Activated CD4-positive, alpha-beta T cell treated with anti-CD3 and anti-CD28 coated beads for 36 hours (primary cell): ENCODE data around the gene SERAC1. TPM values are rescaled to one million over a fixed set of nuclear protein-coding genes. Genes with fewer than 3 reads are reported as not detected.

Experiments
- ATAC-seq: fragments of 200-7000 bp; cut with Tn5 transposase; one replicate; pipeline ENCODE4 v1.10.0; 2021; ENCODE audit warnings: mild to moderate bottlenecking, moderate library complexity
- CTCF ChIA-PET: fragments of 350-600 bp; sonication (Branson Sonifier 250); formaldehyde crosslinking; loops from one replicate; lab custom pipeline; 2021; ENCODE audit warnings: antibody characterized with exemption; lab: Charles Lee
- POLR2A ChIA-PET: fragments of 350-600 bp; sonication (Branson Sonifier 250); formaldehyde crosslinking; loops from one replicate; lab custom pipeline; 2021; ENCODE audit warnings: antibody characterized with exemption, inconsistent platforms; lab: Charles Lee
- DNase-seq: peaks from one replicate; pipeline ENCODE4 v3.0.0-alpha.2; 2020
- H3K27ac Mint-ChIP-seq: one replicate; pipeline ENCODE4 v1.8.0; 2021; ENCODE audit warnings: mixed read lengths
- H3K27me3 Mint-ChIP-seq: one replicate; pipeline ENCODE4 v1.8.0; 2021; ENCODE audit warnings: mixed read lengths
- H3K36me3 Mint-ChIP-seq: one replicate; pipeline ENCODE4 v1.8.0; 2021; ENCODE audit warnings: low read depth, mixed read lengths
- H3K4me1 Mint-ChIP-seq: one replicate; pipeline ENCODE4 v1.8.0; 2021; ENCODE audit warnings: mixed read lengths
- H3K4me3 Mint-ChIP-seq: one replicate; pipeline ENCODE4 v1.8.0; 2021; ENCODE audit warnings: mild to moderate bottlenecking, moderate library complexity, mixed read lengths
- H3K9me3 Mint-ChIP-seq: one replicate; pipeline ENCODE4 v1.8.0; 2021; ENCODE audit warnings: low read depth, mixed read lengths
- intact Hi-C, 2 experiments: fragments of 100-400 bp; cut with DNase I in 1 of 2; cut with micrococcal nuclease in 1 of 2; formaldehyde crosslinking; loops; one replicate each; pipeline versions ENCODE4 v1.14.2 to v1.15.1; 2022 to 2024; cut with DNase I, micrococcal nuclease
- total RNA-seq, 2 experiments: library from RNA; stranded (reverse); gene quantifications; one replicate each; pipeline ENCODE4 v1.2.3, GENCODE V29; 2021

The SERAC1 gene
- total RNA-seq, 2 experiments from 2014 or later = 3.9 to 5.7 TPM

GRCh38 chr6:158068156-158068892 is 99.7 kb downstream of the SERAC1 start:
- DNase-seq (no peak), ATAC-seq (peak; percentile 33)
- POLR2A ChIA-PET = interaction anchor here (0.6 kb wide), 1 partner anchor 41 kb away, joined by 3 read pairs; no protein-coding TSS in a partner anchor
- CTCF ChIA-PET = interaction anchor here (0.7 kb wide), 1 partner anchor 73 kb away, joined by 3 read pairs; no protein-coding TSS in a partner anchor
- H3K36me3 Mint-ChIP-seq = peaks cover 37% of the 10 kb centered on the region
- intact Hi-C loops = no loop called here
- H3K4me1 Mint-ChIP-seq = peaks cover 27% of the 10 kb centered on the region
- H3K4me3 Mint-ChIP-seq = no peak overlapping the region
- no peaks in the 10 kb centered on the region for H3K27me3 Mint-ChIP-seq
- H3K27ac Mint-ChIP-seq = peak overlapping the region; percentile 76
- H3K9me3 Mint-ChIP-seq = no peaks in the 10 kb centered on the region

- peak overlapping the region; percentile 10 for H3K27ac Mint-ChIP-seq
- peaks cover 27% of the 10 kb centered on the region for H3K4me1 Mint-ChIP-seq
- intact Hi-C loops = no loop called here
- ATAC-seq = no peak
- ChIA-PET CTCF (interaction anchor here (0.7 to 1.0 kb wide), 2 partner anchors 9 to 72 kb away, joined by 3 read pairs; no protein-coding TSS in a partner anchor), POLR2A (no interaction called here)
- H3K36me3 Mint-ChIP-seq = peaks cover 37% of the 10 kb centered on the region
- no peak overlapping the region for H3K4me3 Mint-ChIP-seq
- H3K27me3 Mint-ChIP-seq = no peaks in the 10 kb centered on the region
- no peaks in the 10 kb centered on the region for H3K9me3 Mint-ChIP-seq
- no peak for DNase-seq
Observed at GRCh38 chr6:158067436-158068015, 100.5 kb downstream of the SERAC1 start.

- no peaks in the 10 kb centered on the region for H3K9me3 Mint-ChIP-seq
- intact Hi-C loops = no loop called here
- ChIA-PET POLR2A (no interaction called here), CTCF (interaction anchor here (0.9 to 1.2 kb wide), 2 partner anchors 9 to 40 kb away, joined by 3 read pairs; no protein-coding TSS in a partner anchor)
- H3K27ac Mint-ChIP-seq = no peak overlapping the region
- H3K4me1 Mint-ChIP-seq = peaks cover 25% of the 10 kb centered on the region
- DNase-seq (no peak), ATAC-seq (no peak)
- H3K27me3 Mint-ChIP-seq = no peaks in the 10 kb centered on the region
- H3K36me3 Mint-ChIP-seq = peaks cover 37% of the 10 kb centered on the region
- H3K4me3 Mint-ChIP-seq = no peak overlapping the region
Observed at GRCh38 chr6:158066136-158066781, 101.8 kb downstream of the SERAC1 start.

- no peak overlapping the region for H3K4me3 Mint-ChIP-seq
- CTCF ChIA-PET = interaction anchor here (0.7 kb wide), 1 partner anchor 188 kb away, joined by 3 read pairs; no protein-coding TSS in a partner anchor
- no peak for ATAC-seq
Observed at GRCh38 chr6:158064725-158065251, 103.3 kb downstream of the SERAC1 start.

GRCh38 chr6:158063736-158064135 is 104.3 kb downstream of the SERAC1 start:
- no peak overlapping the region for H3K27ac Mint-ChIP-seq
- CTCF ChIA-PET = no interaction called here
- no peak for ATAC-seq
- no peaks in the 10 kb centered on the region for H3K9me3 Mint-ChIP-seq
- no peak for DNase-seq
- H3K36me3 Mint-ChIP-seq = peaks cover 28% of the 10 kb centered on the region
- H3K27me3 Mint-ChIP-seq = no peaks in the 10 kb centered on the region
- peaks cover 21% of the 10 kb centered on the region for H3K4me1 Mint-ChIP-seq
- H3K4me3 Mint-ChIP-seq = no peak overlapping the region
- POLR2A ChIA-PET = no interaction called here
- intact Hi-C loops = no loop called here

More at GRCh38 chr6:158064725-158065251, 103.3 kb downstream of the SERAC1 start:
- POLR2A ChIA-PET = no interaction called here
- Mint-ChIP-seq H3K36me3 (peaks cover 34% of the 10 kb centered on the region), H3K27ac (no peak overlapping the region), H3K27me3 (no peaks in the 10 kb centered on the region), H3K4me1 (peaks cover 24% of the 10 kb centered on the region), H3K9me3 (no peaks in the 10 kb centered on the region)
- DNase-seq = no peak
- intact Hi-C loops = no loop called here

- ATAC-seq (no peak), DNase-seq (no peak)
- no peaks in the 10 kb centered on the region for H3K9me3 Mint-ChIP-seq
- H3K4me1 Mint-ChIP-seq = peaks cover 32% of the 10 kb centered on the region
- H3K4me3 Mint-ChIP-seq = no peak overlapping the region
- POLR2A ChIA-PET = no interaction called here
- CTCF ChIA-PET = interaction anchor here (0.9 kb wide), 2 partner anchors 11 to 36 kb away, joined by 3 to 4 read pairs; no protein-coding TSS in a partner anchor
- intact Hi-C loops = no loop called here
- H3K27me3 Mint-ChIP-seq = no peaks in the 10 kb centered on the region
- H3K36me3 Mint-ChIP-seq = peaks cover 27% of the 10 kb centered on the region
- no peak overlapping the region for H3K27ac Mint-ChIP-seq
Observed at GRCh38 chr6:158061709-158062461, 106.2 kb downstream of the SERAC1 start.

- H3K27me3 Mint-ChIP-seq = no peaks in the 10 kb centered on the region
- H3K9me3 Mint-ChIP-seq = no peaks in the 10 kb centered on the region
- ATAC-seq (no peak), DNase-seq (no peak)
- H3K27ac Mint-ChIP-seq = no peak overlapping the region
- intact Hi-C loops = no loop called here
- peaks cover 28% of the 10 kb centered on the region for H3K36me3 Mint-ChIP-seq
- ChIA-PET CTCF (interaction anchor here (0.9 kb wide), 1 partner anchor 11 kb away, joined by 3 read pairs; no protein-coding TSS in a partner anchor), POLR2A (no interaction called here)
- no peak overlapping the region for H3K4me3 Mint-ChIP-seq
- H3K4me1 Mint-ChIP-seq = peaks cover 37% of the 10 kb centered on the region
Observed at GRCh38 chr6:158061361-158061708, 106.7 kb downstream of the SERAC1 start.

- POLR2A ChIA-PET = no interaction called here
- Mint-ChIP-seq H3K4me1 (peaks cover 43% of the 10 kb centered on the region), H3K4me3 (no peak overlapping the region), H3K27ac (no peak overlapping the region), H3K36me3 (peaks cover 28% of the 10 kb centered on the region), H3K27me3 (no peaks in the 10 kb centered on the region), H3K9me3 (no peaks in the 10 kb centered on the region)
- intact Hi-C loops = no loop called here
- CTCF ChIA-PET = interaction anchor here (0.7 to 0.9 kb wide), 2 partner anchors 12 to 34 kb away, joined by 3 read pairs; no protein-coding TSS in a partner anchor
- ATAC-seq (no peak), DNase-seq (no peak)
Observed at GRCh38 chr6:158060455-158061360, 107.4 kb downstream of the SERAC1 start.
